Left ventricle myocardium inferior (tissue), 1 donor: Measurements from ENCODE around the gene TLL2. TPM values are rescaled to one million over a fixed set of nuclear protein-coding genes. Genes with fewer than 3 reads are reported as not detected.

Experiments
- DNase-seq: peaks from one replicate; pipeline ENCODE4 v3.0.0-alpha.2; 2020
- H3K27ac ChIP-seq: fragments of 200-600 bp; replicated peaks from 2 replicates; pipeline ENCODE4 v1.8.0; 2021
- H3K27me3 ChIP-seq: fragments of 200-600 bp; 2 replicates; pipeline ENCODE4 v1.8.0; 2021; ENCODE audit warnings: low read depth
- H3K36me3 ChIP-seq: fragments of 200-600 bp; 2 replicates; pipeline ENCODE4 v1.8.0; 2021
- H3K4me1 ChIP-seq: fragments of 200-600 bp; 2 replicates; pipeline ENCODE4 v1.8.0; 2021
- H3K4me3 ChIP-seq: fragments of 200-600 bp; 2 replicates; pipeline ENCODE4 v1.8.0; 2021; ENCODE audit warnings: mild to moderate bottlenecking, moderate library complexity
- H3K9me3 ChIP-seq: fragments of 200-600 bp; replicated peaks from 2 replicates; pipeline ENCODE4 v1.8.0; 2021
- CTCF ChIP-seq: fragments of 200-600 bp; IDR thresholded peaks from 2 replicates; pipeline ENCODE4 v1.8.0; 2021; ENCODE audit warnings: antibody characterized with exemption, mild to moderate bottlenecking, borderline replicate concordance
- intact Hi-C: fragments of 100-400 bp; cut with micrococcal nuclease; formaldehyde crosslinking; loops from one replicate; pipeline ENCODE4 v1.11.0; 2022
- total RNA-seq: library from RNA; stranded (reverse); fragmentation: NEBNext Ultra II Directional; extraction: Animal tissue kit (Norgen Biotek cat#: 25700); gene quantifications from one replicate; pipeline ENCODE4 v1.2.1, GENCODE V29; 2021
- donor health status: DM: no; HTN: yes; CAD: no; lungs with severe emphysema.

Gene TLL2
- total RNA-seq, 1 donor from 2014 or later = 7.0 TPM

- peaks cover 46% of the 10 kb centered on the region for H3K4me1 ChIP-seq
- H3K4me3 ChIP-seq = no peak overlapping the region
- H3K36me3 ChIP-seq = no peaks in the 10 kb centered on the region
- no peaks in the 10 kb centered on the region for H3K27me3 ChIP-seq
- intact Hi-C loops = no loop called here
- no peak for TF ChIP-seq CTCF
- peak overlapping the region; percentile 25 for H3K27ac ChIP-seq
- DNase-seq = no peak
- no peaks in the 10 kb centered on the region for H3K9me3 ChIP-seq
Measured at GRCh38 chr10:96420228-96421009, 93.3 kb downstream of the TLL2 start.

DNA sequence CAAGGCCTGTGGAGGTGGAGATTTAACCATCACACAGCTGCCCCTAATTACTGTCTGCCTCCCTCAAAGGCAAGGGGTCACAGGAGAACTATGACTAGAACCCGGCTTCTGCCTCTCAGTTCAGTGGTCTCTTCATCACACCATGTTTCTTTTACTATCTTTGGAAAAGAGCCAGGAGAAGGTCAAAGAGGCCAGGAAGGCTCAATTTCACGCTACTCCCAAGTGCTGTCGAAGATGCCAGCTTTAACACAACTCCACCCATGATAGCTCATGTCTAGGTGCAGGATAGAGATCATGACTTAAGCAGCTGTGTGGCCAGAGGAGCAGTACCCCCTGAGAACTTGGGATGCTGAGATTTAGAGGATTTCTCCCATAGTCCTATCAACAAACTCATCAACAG lies 94.4 kb downstream of the TLL2 start:
- Histone ChIP-seq H3K27me3 (no peaks in the 10 kb centered on the region), H3K4me1 (peaks cover 53% of the 10 kb centered on the region), H3K36me3 (no peaks in the 10 kb centered on the region), H3K27ac (peak overlapping the region; percentile 42), H3K9me3 (no peaks in the 10 kb centered on the region), H3K4me3 (no peak overlapping the region)
- no peak for TF ChIP-seq CTCF
- DNase-seq = no peak
- intact Hi-C loops = no loop called here

- DNase-seq = no peak
- no peaks in the 10 kb centered on the region for H3K9me3 ChIP-seq
- no peak for TF ChIP-seq CTCF
- peak overlapping the region; percentile 22 for H3K27ac ChIP-seq
- peaks cover 5% of the 10 kb centered on the region for H3K27me3 ChIP-seq
- H3K36me3 ChIP-seq = no peaks in the 10 kb centered on the region
- intact Hi-C loops = no loop called here
- H3K4me3 ChIP-seq = no peak overlapping the region
- peaks cover 61% of the 10 kb centered on the region for H3K4me1 ChIP-seq
Measured at GRCh38 chr10:96418582-96418981, 95.1 kb downstream of the TLL2 start.

DNA sequence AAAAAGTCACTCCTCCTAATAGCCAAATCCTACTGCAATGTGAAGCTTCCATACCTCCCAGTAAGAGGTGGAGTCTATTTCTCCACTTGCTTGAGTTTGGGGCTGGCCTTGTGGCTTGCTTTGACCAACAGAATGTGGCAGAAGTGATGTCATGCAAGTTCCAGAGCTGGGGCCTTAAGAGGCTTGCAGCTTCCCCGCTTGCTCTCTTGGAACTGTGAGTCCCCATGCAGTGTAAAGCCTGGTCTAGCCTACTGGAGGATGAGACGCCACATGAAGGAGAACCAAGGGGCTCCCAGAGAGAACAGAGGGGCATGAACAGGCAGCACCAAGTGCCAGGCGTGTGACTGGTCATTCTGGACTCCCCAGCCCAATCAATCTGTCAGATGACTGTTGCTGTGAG lies 96.3 kb downstream of the TLL2 start:
- Histone ChIP-seq H3K4me3 (no peak overlapping the region), H3K27me3 (peaks cover 5% of the 10 kb centered on the region), H3K9me3 (no peaks in the 10 kb centered on the region), H3K27ac (peak overlapping the region; percentile 60), H3K36me3 (no peaks in the 10 kb centered on the region), H3K4me1 (peaks cover 70% of the 10 kb centered on the region)
- no peak for DNase-seq
- no peak for TF ChIP-seq CTCF
- intact Hi-C loops = no loop called here

- H3K27me3 ChIP-seq = peaks cover 5% of the 10 kb centered on the region
- H3K36me3 ChIP-seq = no peaks in the 10 kb centered on the region
- H3K27ac ChIP-seq = peak overlapping the region; percentile 60
- no peak for TF ChIP-seq CTCF
- H3K4me1 ChIP-seq = peaks cover 70% of the 10 kb centered on the region
- intact Hi-C loops = no loop called here
- peak; percentile 71 for DNase-seq
- H3K9me3 ChIP-seq = no peaks in the 10 kb centered on the region
- H3K4me3 ChIP-seq = no peak overlapping the region
Measured at GRCh38 chr10:96416643-96417042, 97.1 kb downstream of the TLL2 start.
